IMR-90 (cell line): Measurements from ENCODE around the gene PPP1CB. TPM values are rescaled to one million over a fixed set of nuclear protein-coding genes. Genes with fewer than 3 reads are reported as not detected.
A peak's percentile ranks its signal among the peaks of the same experiment; 100 is the strongest.

Source experiments
- ATAC-seq: fragments of 200-7000 bp; cut with Tn5 transposase; 2 replicates; pipeline ENCODE4 v1.9.1; 2020; ENCODE audit warnings: low read depth, mild to moderate bottlenecking, moderate library complexity
- BruUV-seq: library from RNA; stranded (reverse); fragments of 400-500 nt; replicated peaks from 2 replicates; lab custom pipeline; 2021; lab: Mats Ljungman, UMichigan
- CTCF ChIA-PET: fragments of 300-600 bp; formaldehyde crosslinking; extraction: SDS; loops from one replicate; lab custom pipeline; 2021; ENCODE audit warnings: antibody characterized with exemption; lab: Yijun Ruan, JAX
- POLR2A ChIA-PET: fragments of 300-600 bp; sonication (Branson Sonifier 250); formaldehyde crosslinking; loops from one replicate; lab custom pipeline; 2022; ENCODE audit warnings: antibody characterized with exemption; ENCODE audit not compliant: unreplicated experiment; lab: Charles Lee
- DNase-seq: peaks from one replicate; pipeline ENCODE4 v3.0.0; 2013
- H2AFZ ChIP-seq: replicated peaks from 2 replicates; pipeline ENCODE3; 2013; ENCODE audit warnings: low read length, mild to moderate bottlenecking; ENCODE audit not compliant: poor library complexity
- H2AK5ac ChIP-seq: 2 replicates; pipeline ENCODE4 v1.6.1; 2013; ENCODE audit warnings: low read depth, low read length, inconsistent platforms
- H2AK9ac ChIP-seq: replicated peaks from 2 replicates; pipeline ENCODE3; 2013; ENCODE audit warnings: mild to moderate bottlenecking, low read depth, low read length, moderate library complexity; ENCODE audit not compliant: poor library complexity
- H2BK120ac ChIP-seq: 2 replicates; pipeline ENCODE4 v1.6.1; 2013; ENCODE audit warnings: low read depth, low read length, inconsistent platforms
- H2BK15ac ChIP-seq: 3 replicates; pipeline ENCODE4 v1.6.1; 2013; ENCODE audit warnings: low read depth, low read length, inconsistent platforms
- H2BK20ac ChIP-seq: 2 replicates; pipeline ENCODE4 v1.6.1; 2013; ENCODE audit warnings: low read depth, mild to moderate bottlenecking, inconsistent platforms, low read length, moderate library complexity
- H2BK5ac ChIP-seq: 2 replicates; pipeline ENCODE4 v1.6.1; 2013; ENCODE audit warnings: mild to moderate bottlenecking, low read depth, low read length, inconsistent platforms; ENCODE audit not compliant: poor library complexity, severe bottlenecking
- H3K14ac ChIP-seq: replicated peaks from 2 replicates; pipeline ENCODE4 v1.6.1; 2013; ENCODE audit warnings: low read depth, low read length, inconsistent platforms
- H3K18ac ChIP-seq: 2 replicates; pipeline ENCODE4 v1.6.1; 2013; ENCODE audit warnings: low read depth, low read length, control low read depth
- H3K23ac ChIP-seq: 2 replicates; pipeline ENCODE4 v1.6.1; 2013; ENCODE audit warnings: low read depth, low read length, inconsistent platforms
- H3K27ac ChIP-seq: 2 replicates; pipeline ENCODE4 v1.5.1; 2013; ENCODE audit warnings: mild to moderate bottlenecking, control low read depth, low read length; ENCODE audit not compliant: insufficient read depth
- H3K27me3 ChIP-seq: 2 replicates; pipeline ENCODE4 v1.6.1; 2013; ENCODE audit warnings: low read length; ENCODE audit not compliant: control insufficient read depth, insufficient read depth
- H3K36me3 ChIP-seq: 2 replicates; pipeline ENCODE4 v1.6.1; 2013; ENCODE audit warnings: low read length, mixed read lengths; ENCODE audit not compliant: control insufficient read depth, insufficient read depth
- H3K4ac ChIP-seq: 2 replicates; pipeline ENCODE4 v1.6.1; 2013; ENCODE audit warnings: low read depth, low read length, inconsistent platforms
- H3K4me1 ChIP-seq: 2 replicates; pipeline ENCODE4 v1.6.1; 2013; ENCODE audit warnings: low read length, mixed read lengths; ENCODE audit not compliant: control insufficient read depth, insufficient read depth
- H3K4me2 ChIP-seq: 2 replicates; pipeline ENCODE4 v1.6.1; 2013; ENCODE audit warnings: low read depth, mild to moderate bottlenecking, control low read depth, low read length, moderate library complexity
- H3K4me3 ChIP-seq: 2 replicates; pipeline ENCODE4 v1.5.1; 2013; ENCODE audit warnings: low read depth, mild to moderate bottlenecking, control low read depth, low read length, moderate library complexity; ENCODE audit not compliant: insufficient read depth
- H3K56ac ChIP-seq: 2 replicates; pipeline ENCODE4 v1.6.1; 2013; ENCODE audit warnings: low read length, inconsistent platforms; ENCODE audit not compliant: insufficient read depth; ENCODE audit errors: extremely low read depth
- H3K79me1 ChIP-seq, 2 experiments: 2 replicates each; pipeline ENCODE4 v1.6.1; 2013; ENCODE audit warnings: low read length in 2 of 2, inconsistent platforms in 1 of 2, low read depth in 1 of 2
- H3K9ac ChIP-seq: 2 replicates; pipeline ENCODE4 v1.6.1; 2013; ENCODE audit warnings: low read depth, low read length, control low read depth
- H3K9me1 ChIP-seq: 2 replicates; pipeline ENCODE4 v1.6.1; 2013; ENCODE audit warnings: low read length, inconsistent platforms; ENCODE audit not compliant: insufficient read depth
- H3K9me3 ChIP-seq: 2 replicates; pipeline ENCODE4 v1.6.1; 2013; ENCODE audit warnings: low read length; ENCODE audit not compliant: control insufficient read depth, insufficient read depth
- H4K20me1 ChIP-seq: 2 replicates; pipeline ENCODE4 v1.6.1; 2013; ENCODE audit warnings: low read length, inconsistent platforms; ENCODE audit not compliant: insufficient read depth
- H4K5ac ChIP-seq: 2 replicates; pipeline ENCODE4 v1.6.1; 2013; ENCODE audit warnings: mild to moderate bottlenecking, low read depth, low read length, control low read depth
- H4K8ac ChIP-seq, 2 experiments: 2 replicates each; pipeline ENCODE4 v1.6.1; 2013; ENCODE audit warnings: low read depth in 2 of 2, low read length in 2 of 2, control low read depth in 1 of 2, inconsistent platforms in 1 of 2
- H4K91ac ChIP-seq: 2 replicates; pipeline ENCODE4 v1.6.1; 2013; ENCODE audit warnings: low read depth, low read length, inconsistent platforms; ENCODE audit not compliant: insufficient read depth
- BHLHE40 ChIP-seq: fragments of 150-350 bp; IDR thresholded peaks from 2 replicates; pipeline ENCODE4 v1.6.1; 2016; ENCODE audit warnings: mild to moderate bottlenecking, low read depth, low read length
- CEBPB ChIP-seq: IDR thresholded peaks from 2 replicates; pipeline ENCODE4 v1.6.1; 2012; ENCODE audit warnings: low read depth, low read length, improper control_type of control experiment
- FOS ChIP-seq: fragments of 150-350 bp; IDR thresholded peaks from 2 replicates; pipeline ENCODE4 v1.6.1; 2016; ENCODE audit warnings: low read depth, low read length
- MAZ ChIP-seq: IDR thresholded peaks from 2 replicates; pipeline ENCODE4 v1.6.1; 2012; ENCODE audit warnings: low read depth, mild to moderate bottlenecking, low read length, improper control_type of control experiment, moderate library complexity, borderline replicate concordance
- NFE2L2 ChIP-seq: fragments of 150-350 bp; IDR thresholded peaks from 2 replicates; pipeline ENCODE4 v1.6.1; 2016; ENCODE audit warnings: low read depth, mild to moderate bottlenecking, low read length
- POLR2A ChIP-seq: IDR thresholded peaks from 2 replicates; pipeline ENCODE4 v1.6.1; 2012; ENCODE audit warnings: mild to moderate bottlenecking, low read depth, low read length
- WGBS, 2 experiments: methylation state at CpG; one replicate each; pipeline versions ENCODE4 v1.1.5 to v1.1.7; 2013; ENCODE audit warnings: missing lambda C conversion rate in 2 of 2; ENCODE audit not compliant: insufficient read length in 1 of 2; ENCODE audit errors: extremely low coverage in 2 of 2; 5-methylcytosine and 5-hydroxymethylcytosine counted together
- dilution Hi-C: fragments of 300-500 bp; cut with HindIII; formaldehyde crosslinking; loops from one replicate; pipeline ENCODE4 v1.14.3; 2018; ENCODE audit warnings: low sequenced_read_pairs; ENCODE audit not compliant: unreplicated experiment
- in situ Hi-C: fragments of 300-500 bp; cut with MboI; formaldehyde crosslinking; loops from 3 replicates; pipeline ENCODE4 v1.14.3; 2019; ENCODE audit warnings: low sequenced_read_pairs, inconsistent platforms, mixed read lengths
- intact Hi-C: fragments of 100-400 bp; cut with micrococcal nuclease; formaldehyde crosslinking; loops from 2 replicates; pipeline ENCODE4 v1.10.0; 2022
- polyA plus RNA-seq, 3 experiments: library from polyadenylated mRNA; depleted of rRNA; stranded (reverse); fragments of >200 nt; gene quantifications; 2 replicates each; pipeline ENCODE4 v1.2.3, GENCODE V29; 2012; ENCODE audit warnings: low replicate concordance in 1 of 3
- total RNA-seq: library from RNA; depleted of rRNA; stranded (reverse); fragments of >200 nt; gene quantifications from 2 replicates; pipeline ENCODE4 v1.2.3, GENCODE V29; 2012
- TF ChIP-seq, protein P1 (sequence below): fragments of 150-350 bp; IDR thresholded peaks from 2 replicates; pipeline ENCODE4 v1.6.1; 2017; ENCODE audit warnings: mild to moderate bottlenecking, antibody characterized with exemption, low read length, low read depth
- TF ChIP-seq, protein P2 (sequence below): conservative IDR thresholded peaks from 2 replicates; pipeline ENCODE4 v1.5.1; 2012; ENCODE audit warnings: mild to moderate bottlenecking, low read depth, low read length, improper control_type of control experiment

Gene PPP1CB
- total and polyA plus RNA-seq, 2 of the 4 experiments (the other 2 are of a cell fraction) = 37.7 to 111 TPM

DNA sequence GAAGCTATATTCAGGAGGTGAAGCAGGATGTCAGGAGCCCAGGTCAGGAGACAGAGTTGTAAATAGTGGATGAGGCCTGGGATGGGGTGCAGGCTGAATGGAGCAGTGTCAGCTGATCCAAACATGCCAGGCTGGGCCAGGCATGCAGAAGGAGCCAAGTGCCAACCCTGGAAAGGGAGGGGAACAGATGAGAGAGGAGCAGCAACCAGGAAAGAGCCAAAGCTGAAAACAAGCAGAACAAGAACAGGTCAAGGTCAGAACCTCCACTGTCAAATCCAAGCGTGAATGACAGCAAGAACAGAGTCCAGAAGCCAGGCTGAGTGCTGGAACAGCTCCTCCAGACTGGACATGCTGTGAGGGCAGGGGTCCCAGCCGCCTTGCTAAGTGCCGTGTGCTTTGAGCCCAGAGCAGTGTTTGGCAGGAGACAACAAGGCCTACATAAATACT, 49.2 kb upstream of the PPP1CB start:
- 71% methylated on average over 3 of the region's 3 CpGs; no CpG with 5 or more reads in 1 of the 2 experiments for WGBS, 2 experiments
- Histone ChIP-seq H4K20me1 (no peaks in the 10 kb centered on the region), H3K27me3 (no peaks in the 10 kb centered on the region), H2BK5ac (no peak overlapping the region), H3K79me1 (no peaks in the 10 kb centered on the region), H3K4me1 (peaks cover 2% of the 10 kb centered on the region; the same call in 1 of the 2 replicates), H3K4me3 (no peak overlapping the region), H2BK15ac (no peak overlapping the region), H3K36me3 (no peaks in the 10 kb centered on the region), H3K27ac (no peak overlapping the region), H2AK9ac (no peak overlapping the region), H2AK5ac (no peak overlapping the region), H3K4ac (no peak overlapping the region), H2BK20ac (no peak overlapping the region), H3K9ac (no peak overlapping the region), H4K5ac (no peak overlapping the region), H2AFZ (peak overlapping the region; percentile 39), H3K14ac (no peak overlapping the region), H4K8ac (no peak overlapping the region), H4K91ac (no peak overlapping the region), H3K56ac (no peak overlapping the region), H3K9me3 (peaks cover 4% of the 10 kb centered on the region), H3K9me1 (no peaks in the 10 kb centered on the region), H3K18ac (no peak overlapping the region), H3K4me2 (no peak overlapping the region), H2BK120ac (no peak overlapping the region), H3K23ac (no peak overlapping the region)
- DNase-seq (no peak), ATAC-seq (no peak)
- dilution Hi-C loops = no loop called here
- intact Hi-C loops = no loop called here
- CTCF ChIA-PET = interaction anchor here (0.7 kb wide), 1 partner anchor 109 kb away, joined by 3 read pairs; no protein-coding TSS in a partner anchor
- POLR2A ChIA-PET = no interaction called here
- BruUV-seq = no TSS peak
- TF ChIP-seq CEBPB = no peak
- no peak for TF ChIP-seq POLR2A
- no peak for TF ChIP-seq BHLHE40
- no peak for TF ChIP-seq NFE2L2
- TF ChIP-seq FOS = no peak
- TF ChIP-seq, protein P1, sequence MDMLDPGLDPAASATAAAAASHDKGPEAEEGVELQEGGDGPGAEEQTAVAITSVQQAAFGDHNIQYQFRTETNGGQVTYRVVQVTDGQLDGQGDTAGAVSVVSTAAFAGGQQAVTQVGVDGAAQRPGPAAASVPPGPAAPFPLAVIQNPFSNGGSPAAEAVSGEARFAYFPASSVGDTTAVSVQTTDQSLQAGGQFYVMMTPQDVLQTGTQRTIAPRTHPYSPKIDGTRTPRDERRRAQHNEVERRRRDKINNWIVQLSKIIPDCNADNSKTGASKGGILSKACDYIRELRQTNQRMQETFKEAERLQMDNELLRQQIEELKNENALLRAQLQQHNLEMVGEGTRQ = no peak
- no peak for TF ChIP-seq MAZ
- TF ChIP-seq, protein P2, sequence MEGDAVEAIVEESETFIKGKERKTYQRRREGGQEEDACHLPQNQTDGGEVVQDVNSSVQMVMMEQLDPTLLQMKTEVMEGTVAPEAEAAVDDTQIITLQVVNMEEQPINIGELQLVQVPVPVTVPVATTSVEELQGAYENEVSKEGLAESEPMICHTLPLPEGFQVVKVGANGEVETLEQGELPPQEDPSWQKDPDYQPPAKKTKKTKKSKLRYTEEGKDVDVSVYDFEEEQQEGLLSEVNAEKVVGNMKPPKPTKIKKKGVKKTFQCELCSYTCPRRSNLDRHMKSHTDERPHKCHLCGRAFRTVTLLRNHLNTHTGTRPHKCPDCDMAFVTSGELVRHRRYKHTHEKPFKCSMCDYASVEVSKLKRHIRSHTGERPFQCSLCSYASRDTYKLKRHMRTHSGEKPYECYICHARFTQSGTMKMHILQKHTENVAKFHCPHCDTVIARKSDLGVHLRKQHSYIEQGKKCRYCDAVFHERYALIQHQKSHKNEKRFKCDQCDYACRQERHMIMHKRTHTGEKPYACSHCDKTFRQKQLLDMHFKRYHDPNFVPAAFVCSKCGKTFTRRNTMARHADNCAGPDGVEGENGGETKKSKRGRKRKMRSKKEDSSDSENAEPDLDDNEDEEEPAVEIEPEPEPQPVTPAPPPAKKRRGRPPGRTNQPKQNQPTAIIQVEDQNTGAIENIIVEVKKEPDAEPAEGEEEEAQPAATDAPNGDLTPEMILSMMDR = no peak
- in situ Hi-C loops = no loop called here
